IPS-15b (cell line): ENCODE data around the gene MAZ.
"Not testable (repeated sequence)": the region's sequence is repeated elsewhere in the genome, so short reads cannot be mapped to it uniquely, and the experiment has no call there.

ENCODE experiments used
- H3K27me3 ChIP-seq: one replicate; pipeline ENCODE4 v1.6.1; 2013; ENCODE audit warnings: low read length; ENCODE audit not compliant: control insufficient read depth, insufficient read depth
- H3K36me3 ChIP-seq: one replicate; pipeline ENCODE4 v1.6.1; 2013; ENCODE audit warnings: low read length; ENCODE audit not compliant: control insufficient read depth, insufficient read depth
- H3K4me1 ChIP-seq: one replicate; pipeline ENCODE4 v1.6.1; 2013; ENCODE audit warnings: mild to moderate bottlenecking, low read length; ENCODE audit not compliant: control insufficient read depth, insufficient read depth
- H3K4me3 ChIP-seq: one replicate; pipeline ENCODE4 v1.5.1; 2013; ENCODE audit warnings: low read depth, low read length
- H3K9ac ChIP-seq: one replicate; pipeline ENCODE4 v1.6.1; 2013; ENCODE audit warnings: low read depth, mild to moderate bottlenecking, low read length
- H3K9me3 ChIP-seq: one replicate; pipeline ENCODE4 v1.6.1; 2013; ENCODE audit warnings: mild to moderate bottlenecking, low read length; ENCODE audit not compliant: control insufficient read depth, insufficient read depth

MAZ gene

GRCh38 chr16:29824589-29825144, 18.3 kb downstream of the MAZ start:
- Histone ChIP-seq H3K4me3 (no peak overlapping the region), H3K9me3 (no peaks in the 10 kb centered on the region), H3K9ac (no peak overlapping the region), H3K36me3 (peaks cover 10% of the 10 kb centered on the region), H3K4me1 (peaks cover 4% of the 10 kb centered on the region), H3K27me3 (no peaks in the 10 kb centered on the region)

GRCh38 chr16:29825145-29826044, 19.1 kb downstream of the MAZ start:
- peak overlapping the region; percentile 16 for H3K9ac ChIP-seq
- H3K4me1 ChIP-seq, result peaks cover 4% of the 10 kb centered on the region
- H3K4me3 ChIP-seq, result no peak overlapping the region

DNA sequence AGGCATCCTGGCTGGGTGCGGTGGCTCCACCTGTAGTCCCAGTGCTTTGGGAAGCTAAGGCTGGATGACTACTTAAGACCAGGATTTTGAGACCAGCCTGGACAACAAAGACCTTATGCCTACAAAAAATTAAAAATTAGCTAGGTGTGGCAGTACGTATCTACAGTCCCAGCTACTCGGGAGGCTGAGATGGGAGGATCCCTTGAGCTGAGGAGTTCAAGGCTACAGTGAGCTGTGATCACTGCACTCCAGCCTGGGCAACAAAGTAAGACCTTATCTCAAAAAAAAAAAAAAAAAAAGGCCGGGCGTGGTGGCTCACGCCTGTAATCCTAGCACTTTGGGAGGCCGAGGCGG, 20.0 kb downstream of the MAZ start:
- Histone ChIP-seq H3K27me3 (no peaks in the 10 kb centered on the region), H3K9me3 (no peaks in the 10 kb centered on the region), H3K4me3 (no peak overlapping the region), H3K36me3 (peaks cover 2% of the 10 kb centered on the region), H3K9ac (no peak overlapping the region), H3K4me1 (peaks cover 4% of the 10 kb centered on the region)

More at GRCh38 chr16:29825145-29826044, 19.1 kb downstream of the MAZ start:
- Histone ChIP-seq H3K36me3 (peaks cover 5% of the 10 kb centered on the region), H3K27me3 (no peaks in the 10 kb centered on the region), H3K9me3 (no peaks in the 10 kb centered on the region)

DNA sequence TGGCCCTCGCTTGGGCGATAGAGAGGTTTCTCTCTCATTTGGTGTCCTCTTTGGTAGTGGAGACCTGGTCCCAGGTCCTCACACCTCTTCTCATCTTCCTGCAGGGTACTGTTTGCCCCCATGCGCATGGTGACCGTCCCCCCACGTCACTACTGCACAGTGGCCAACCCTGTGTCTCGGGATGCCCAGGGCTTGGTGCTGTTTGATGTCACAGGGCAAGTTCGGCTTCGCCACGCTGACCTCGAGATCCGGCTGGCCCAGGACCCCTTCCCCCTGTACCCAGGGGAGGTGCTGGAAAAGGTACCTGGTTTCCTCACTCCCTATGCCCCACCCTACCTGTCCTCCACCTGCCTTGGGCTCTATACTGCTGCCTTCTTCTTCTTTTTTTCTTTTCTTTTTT, 24.4 kb downstream of the MAZ start:
- H3K27me3 ChIP-seq, result no peaks in the 10 kb centered on the region
- H3K9ac ChIP-seq, result no peak overlapping the region
- H3K9me3 ChIP-seq, result no peaks in the 10 kb centered on the region
- H3K36me3 ChIP-seq, result peaks cover 2% of the 10 kb centered on the region
- H3K4me1 ChIP-seq, result no peaks in the 10 kb centered on the region
- H3K4me3 ChIP-seq, result no peak overlapping the region

GRCh38 chr16:29831490-29831889, 25.2 kb downstream of the MAZ start:
- Histone ChIP-seq H3K36me3 (peaks cover 2% of the 10 kb centered on the region), H3K27me3 (no peaks in the 10 kb centered on the region), H3K4me1 (no peaks in the 10 kb centered on the region), H3K9me3 (no peaks in the 10 kb centered on the region), H3K4me3 (no peak overlapping the region), H3K9ac (no peak overlapping the region)

GRCh38 chr16:29833219-29833618, 26.9 kb downstream of the MAZ start:
- not testable (repeated sequence) for H3K27me3 ChIP-seq, H3K4me3 ChIP-seq, H3K36me3 ChIP-seq, H3K4me1 ChIP-seq, H3K9me3 ChIP-seq, H3K9ac ChIP-seq

DNA sequence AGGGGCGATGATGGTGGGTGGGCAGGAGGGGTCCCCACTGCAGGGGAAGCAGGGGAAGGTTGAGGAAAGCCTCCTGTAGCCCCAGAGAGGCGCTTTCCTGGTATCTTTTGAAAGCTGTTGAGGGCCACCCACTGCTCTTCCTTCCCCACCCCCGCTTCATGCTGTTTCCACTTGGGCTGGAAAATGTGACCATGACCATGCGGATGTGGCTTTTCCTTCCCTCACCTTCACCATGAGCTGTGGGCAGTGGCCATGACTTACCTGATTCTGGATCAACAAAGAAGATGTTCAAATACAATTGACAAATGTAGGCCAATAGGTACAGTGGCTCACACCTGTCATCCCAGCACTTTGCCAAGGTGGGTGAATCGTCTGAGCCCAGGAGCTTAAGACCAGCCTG, 27.8 kb downstream of the MAZ start:
- Histone ChIP-seq H3K9ac (no peak overlapping the region), H3K27me3 (no peaks in the 10 kb centered on the region), H3K36me3 (peaks cover 2% of the 10 kb centered on the region)

GRCh38 chr16:29835926-29836325, 29.6 kb downstream of the MAZ start:
- no peak overlapping the region for H3K9ac ChIP-seq
- H3K4me3 ChIP-seq, result no peak overlapping the region
- H3K9me3 ChIP-seq, result no peaks in the 10 kb centered on the region
- no peaks in the 10 kb centered on the region for H3K4me1 ChIP-seq
- H3K27me3 ChIP-seq, result no peaks in the 10 kb centered on the region
- H3K36me3 ChIP-seq, result no peaks in the 10 kb centered on the region

More for the DNA sequence above, 27.8 kb downstream of the MAZ start:
- H3K4me3 ChIP-seq, result no peak overlapping the region
- no peaks in the 10 kb centered on the region for H3K9me3 ChIP-seq
- H3K4me1 ChIP-seq, result no peaks in the 10 kb centered on the region

- Histone ChIP-seq H3K9ac (no peak overlapping the region), H3K4me3 (no peak overlapping the region), H3K36me3 (no peaks in the 10 kb centered on the region)
These were observed 30.3 kb downstream of the MAZ start for GRCh38 chr16:29836623-29837022.

GRCh38 chr16:29837841-29838240, 31.5 kb downstream of the MAZ start:
- H3K9me3 ChIP-seq, result no peaks in the 10 kb centered on the region
- no peaks in the 10 kb centered on the region for H3K36me3 ChIP-seq
- H3K9ac ChIP-seq, result no peak overlapping the region
- no peak overlapping the region for H3K4me3 ChIP-seq
- H3K27me3 ChIP-seq, result no peaks in the 10 kb centered on the region
- no peaks in the 10 kb centered on the region for H3K4me1 ChIP-seq

More at GRCh38 chr16:29836623-29837022, 30.3 kb downstream of the MAZ start:
- H3K9me3 ChIP-seq, result no peaks in the 10 kb centered on the region
- no peaks in the 10 kb centered on the region for H3K4me1 ChIP-seq
- no peaks in the 10 kb centered on the region for H3K27me3 ChIP-seq

- H3K9me3 ChIP-seq, result no peaks in the 10 kb centered on the region
- no peaks in the 10 kb centered on the region for H3K4me1 ChIP-seq
- no peak overlapping the region for H3K9ac ChIP-seq
- H3K27me3 ChIP-seq, result no peaks in the 10 kb centered on the region
- H3K36me3 ChIP-seq, result no peaks in the 10 kb centered on the region
- no peak overlapping the region for H3K4me3 ChIP-seq
These were observed 33.5 kb downstream of the MAZ start for GRCh38 chr16:29839822-29840221.

GRCh38 chr16:29840240-29840639, 33.9 kb downstream of the MAZ start:
- no peaks in the 10 kb centered on the region for H3K9me3 ChIP-seq
- no peak overlapping the region for H3K9ac ChIP-seq
- H3K27me3 ChIP-seq, result no peaks in the 10 kb centered on the region
- no peaks in the 10 kb centered on the region for H3K36me3 ChIP-seq
- no peak overlapping the region for H3K4me3 ChIP-seq
- H3K4me1 ChIP-seq, result no peaks in the 10 kb centered on the region
